HepG2 (cell line): ENCODE results near the gene SELENOS. TPM values are rescaled to one million over a fixed set of nuclear protein-coding genes. Genes with fewer than 3 reads are reported as not detected.

Experiments
- ARID4A ChIP-seq: sonication (generic); formaldehyde crosslinking; IDR thresholded peaks from 2 replicates; pipeline ENCODE4 v1.5.0; 2020; ENCODE audit warnings: mild to moderate bottlenecking, missing genetic modification reagents, borderline replicate concordance
- MBNL3 ChIP-seq: fragments of 250-450 bp; sonication (Bioruptor Pico); conservative IDR thresholded peaks from 2 replicates; pipeline ENCODE4 v1.8.0; 2022; ENCODE audit warnings: mild to moderate bottlenecking, inconsistent platforms
- PRDM15 ChIP-seq: sonication (generic); formaldehyde crosslinking; IDR thresholded peaks from 2 replicates; pipeline ENCODE4 v1.4.0; 2020; ENCODE audit warnings: missing genetic modification reagents
- RXRB ChIP-seq: IDR thresholded peaks from 2 replicates; pipeline ENCODE4 v1.6.1; 2016; ENCODE audit warnings: borderline replicate concordance, missing genetic modification reagents, missing compliant biosample characterization
- TAF1 ChIP-seq: sonication (generic); formaldehyde crosslinking; IDR thresholded peaks from 2 replicates; pipeline ENCODE4 v1.4.0; 2020; ENCODE audit warnings: missing genetic modification reagents
- TFAP4 ChIP-seq: sonication (generic); IDR thresholded peaks from 2 replicates; pipeline ENCODE4 v1.6.1; 2016; ENCODE audit warnings: low read depth, borderline replicate concordance
- THAP11 ChIP-seq: IDR thresholded peaks from 2 replicates; pipeline ENCODE4 v1.6.1; 2016; ENCODE audit warnings: missing biosample characterization, missing genetic modification reagents
- ZFP82 ChIP-seq: sonication (generic); formaldehyde crosslinking; IDR thresholded peaks from 2 replicates; pipeline ENCODE4 v1.5.1; 2020; ENCODE audit warnings: mild to moderate bottlenecking, missing genetic modification reagents, borderline replicate concordance
- ZMAT3 ChIP-seq: sonication (generic); formaldehyde crosslinking; conservative IDR thresholded peaks from 2 replicates; pipeline ENCODE4 v1.7.0; 2021; ENCODE audit warnings: missing genetic modification reagents
- ZNF205 ChIP-seq: IDR thresholded peaks from 2 replicates; pipeline ENCODE4 v1.6.1; 2018; ENCODE audit warnings: missing biosample characterization, missing genetic modification reagents
- ZNF792 ChIP-seq: IDR thresholded peaks from 2 replicates; pipeline ENCODE4 v1.6.1; 2016
- polyA plus RNA-seq, 8 experiments: library from polyadenylated mRNA; depleted of rRNA in 3 of 8; stranded (reverse) in 7 of 8; unstranded in 1 of 8; fragments of >200 nt; fragmentation: Illumina TruSeq in 4 of 8; extraction: Trizol in 4 of 8; gene quantifications; 2 replicates each; pipeline versions ENCODE4 v1.2.1 to v1.2.3, GENCODE V29; 2011 to 2016; ENCODE audit warnings: low read depth in 4 of 8, missing spikeins in 1 of 8, mixed read lengths in 1 of 8; ENCODE audit not compliant: insufficient read depth in 1 of 8
- total RNA-seq, 5 experiments: library from RNA; depleted of rRNA; stranded (reverse); fragments of >200 nt; fragmentation: Illumina TruSeq; extraction: Trizol; gene quantifications; 2 replicates each; pipeline ENCODE4 v1.2.3, GENCODE V29; 2016; ENCODE audit warnings: low read depth in 1 of 5
- TF ChIP-seq, protein P1 (sequence below): sonication (generic); formaldehyde crosslinking; IDR thresholded peaks from 2 replicates; pipeline ENCODE4 v1.9.0; 2021; ENCODE audit warnings: missing genetic modification reagents, mild to moderate bottlenecking, borderline replicate concordance
- TF ChIP-seq, protein P2 (sequence below): sonication (generic); formaldehyde crosslinking; IDR thresholded peaks from 2 replicates; pipeline ENCODE4 v1.4.0; 2020; ENCODE audit warnings: missing genetic modification reagents, borderline replicate concordance

Gene SELENOS
- total and polyA plus RNA-seq, 2 of the 13 experiments (the other 11 are each of a cell fraction or from before 2014, with no cell fraction given): 63.0 to 66.1 TPM

DNA sequence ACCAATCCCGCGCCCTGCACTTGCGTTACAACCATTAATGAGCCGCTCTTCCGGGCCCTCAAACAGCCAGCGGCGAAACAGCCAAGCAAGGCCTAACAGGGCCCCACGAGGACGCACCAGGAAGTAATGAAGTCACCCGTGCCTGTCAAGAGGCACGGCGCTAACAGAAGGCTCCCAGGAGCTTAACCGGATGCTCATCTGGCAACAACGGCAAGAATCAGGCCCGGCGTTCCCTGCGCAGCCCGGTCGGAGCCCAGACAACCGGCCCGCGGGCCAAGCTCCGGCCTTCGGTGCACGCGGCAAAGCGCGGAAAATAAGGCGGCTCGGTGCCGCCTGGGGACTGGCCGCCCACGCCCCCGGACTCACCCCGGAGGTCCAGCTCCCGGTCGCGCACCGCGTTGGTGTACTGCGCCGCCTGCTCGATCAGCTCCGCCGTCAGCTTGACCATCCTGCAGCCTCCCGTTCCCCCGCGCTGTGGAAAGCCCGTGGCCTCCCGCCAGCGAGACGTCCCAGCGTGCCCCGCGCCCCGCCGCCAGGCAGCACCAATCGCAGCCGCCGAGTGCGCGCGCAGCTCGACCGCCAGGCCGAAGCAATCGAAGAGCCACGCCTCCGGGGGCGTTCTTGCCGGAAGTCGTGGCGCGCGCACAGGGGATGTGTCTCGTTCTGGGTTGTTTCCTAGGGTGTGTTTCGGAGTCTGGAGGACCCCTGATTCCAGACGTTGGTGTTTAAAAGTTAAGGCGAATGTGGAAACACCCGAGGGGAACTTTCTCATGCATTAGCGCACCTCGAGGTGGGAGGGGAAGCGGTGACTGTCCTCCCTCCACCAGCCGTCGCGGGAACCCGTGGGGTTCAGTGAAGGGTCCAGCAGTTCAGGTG, 17.7 kb upstream of the SELENOS start, which contains the start of gene SNRPA1 (continued):
- TF ChIP-seq, protein P1, sequence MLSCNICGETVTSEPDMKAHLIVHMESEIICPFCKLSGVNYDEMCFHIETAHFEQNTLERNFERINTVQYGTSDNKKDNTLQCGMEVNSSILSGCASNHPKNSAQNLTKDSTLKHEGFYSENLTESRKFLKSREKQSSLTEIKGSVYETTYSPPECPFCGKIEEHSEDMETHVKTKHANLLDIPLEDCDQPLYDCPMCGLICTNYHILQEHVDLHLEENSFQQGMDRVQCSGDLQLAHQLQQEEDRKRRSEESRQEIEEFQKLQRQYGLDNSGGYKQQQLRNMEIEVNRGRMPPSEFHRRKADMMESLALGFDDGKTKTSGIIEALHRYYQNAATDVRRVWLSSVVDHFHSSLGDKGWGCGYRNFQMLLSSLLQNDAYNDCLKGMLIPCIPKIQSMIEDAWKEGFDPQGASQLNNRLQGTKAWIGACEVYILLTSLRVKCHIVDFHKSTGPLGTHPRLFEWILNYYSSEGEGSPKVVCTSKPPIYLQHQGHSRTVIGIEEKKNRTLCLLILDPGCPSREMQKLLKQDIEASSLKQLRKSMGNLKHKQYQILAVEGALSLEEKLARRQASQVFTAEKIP (CRISPR knock-in tag): no peak
- TF ChIP-seq THAP11 (CRISPR knock-in tag): peak; percentile 95
- TF ChIP-seq ZMAT3 (CRISPR knock-in tag): peak; percentile 85
- TF ChIP-seq, protein P2, sequence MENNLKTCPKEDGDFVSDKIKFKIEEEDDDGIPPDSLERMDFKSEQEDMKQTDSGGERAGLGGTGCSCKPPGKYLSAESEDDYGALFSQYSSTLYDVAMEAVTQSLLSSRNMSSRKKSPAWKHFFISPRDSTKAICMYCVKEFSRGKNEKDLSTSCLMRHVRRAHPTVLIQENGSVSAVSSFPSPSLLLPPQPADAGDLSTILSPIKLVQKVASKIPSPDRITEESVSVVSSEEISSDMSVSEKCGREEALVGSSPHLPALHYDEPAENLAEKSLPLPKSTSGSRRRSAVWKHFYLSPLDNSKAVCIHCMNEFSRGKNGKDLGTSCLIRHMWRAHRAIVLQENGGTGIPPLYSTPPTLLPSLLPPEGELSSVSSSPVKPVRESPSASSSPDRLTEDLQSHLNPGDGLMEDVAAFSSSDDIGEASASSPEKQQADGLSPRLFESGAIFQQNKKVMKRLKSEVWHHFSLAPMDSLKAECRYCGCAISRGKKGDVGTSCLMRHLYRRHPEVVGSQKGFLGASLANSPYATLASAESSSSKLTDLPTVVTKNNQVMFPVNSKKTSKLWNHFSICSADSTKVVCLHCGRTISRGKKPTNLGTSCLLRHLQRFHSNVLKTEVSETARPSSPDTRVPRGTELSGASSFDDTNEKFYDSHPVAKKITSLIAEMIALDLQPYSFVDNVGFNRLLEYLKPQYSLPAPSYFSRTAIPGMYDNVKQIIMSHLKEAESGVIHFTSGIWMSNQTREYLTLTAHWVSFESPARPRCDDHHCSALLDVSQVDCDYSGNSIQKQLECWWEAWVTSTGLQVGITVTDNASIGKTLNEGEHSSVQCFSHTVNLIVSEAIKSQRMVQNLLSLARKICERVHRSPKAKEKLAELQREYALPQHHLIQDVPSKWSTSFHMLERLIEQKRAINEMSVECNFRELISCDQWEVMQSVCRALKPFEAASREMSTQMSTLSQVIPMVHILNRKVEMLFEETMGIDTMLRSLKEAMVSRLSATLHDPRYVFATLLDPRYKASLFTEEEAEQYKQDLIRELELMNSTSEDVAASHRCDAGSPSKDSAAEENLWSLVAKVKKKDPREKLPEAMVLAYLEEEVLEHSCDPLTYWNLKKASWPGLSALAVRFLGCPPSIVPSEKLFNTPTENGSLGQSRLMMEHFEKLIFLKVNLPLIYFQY (CRISPR knock-in tag): peak; percentile 87
- TF ChIP-seq ZNF792 (CRISPR knock-in tag): peak; percentile 74
- no peak for TF ChIP-seq MBNL3 (CRISPR knock-in tag)
- TF ChIP-seq TFAP4: peak; percentile 36; the same call in 1 of the 2 replicates
- peak; percentile 89; the same call in 1 of the 2 replicates for TF ChIP-seq ZFP82 (CRISPR knock-in tag)
- peak; percentile 93 for TF ChIP-seq TAF1 (CRISPR knock-in tag)
- peak; percentile 68 for TF ChIP-seq ZNF205 (CRISPR knock-in tag)
- peak; percentile 74 for TF ChIP-seq RXRB (CRISPR knock-in tag)
- TF ChIP-seq ARID4A (CRISPR knock-in tag): peak; percentile 100
- TF ChIP-seq PRDM15: peak; percentile 52; the same call in 1 of the 2 replicates
